AG04450 (cell line): ENCODE results near the gene NOG. TPM values are rescaled to one million over a fixed set of nuclear protein-coding genes. Genes with fewer than 3 reads are reported as not detected.

Source experiments
- CTCF ChIA-PET: fragments of 300-600, 350-600 bp; formaldehyde crosslinking; extraction: SDS; loops from one replicate; lab custom pipeline; 2022; ENCODE audit warnings: antibody characterized with exemption, inconsistent platforms; lab: Charles Lee
- POLR2A ChIA-PET: fragments of 350-600 bp; formaldehyde crosslinking; extraction: SDS; loops from one replicate; lab custom pipeline; 2021; ENCODE audit warnings: antibody characterized with exemption, inconsistent platforms; lab: Yijun Ruan, JAX
- DNase-seq: peaks from one replicate; pipeline ENCODE4 v3.0.0-alpha.2; 2011; ENCODE audit warnings: low read depth, low spot score
- H3K27ac ChIP-seq: one replicate; pipeline ENCODE4 v1.5.1; 2012; ENCODE audit warnings: low read depth, low read length, control low read depth
- H3K27me3 ChIP-seq: one replicate; pipeline ENCODE4 v1.6.0; 2012; ENCODE audit warnings: low read length; ENCODE audit not compliant: control insufficient read depth, insufficient read depth
- H3K4me3 ChIP-seq: 2 replicates; pipeline ENCODE4 v1.5.1; 2011; ENCODE audit warnings: mild to moderate bottlenecking, low read depth, low read length, control low read depth
- H3K9me3 ChIP-seq: 2 replicates; pipeline ENCODE4 v1.5.1; 2012; ENCODE audit warnings: low read length; ENCODE audit not compliant: control insufficient read depth, insufficient read depth
- polyA plus RNA-seq: library from polyadenylated mRNA; depleted of rRNA; stranded (reverse); fragments of >200 nt; gene quantifications from 2 replicates; pipeline ENCODE4 v1.2.3, GENCODE V29; 2011
- TF ChIP-seq, protein P1 (sequence below): IDR thresholded peaks from 2 replicates; pipeline ENCODE4 v1.5.1; 2011; ENCODE audit warnings: low read depth, low read length, control low read depth, inconsistent platforms

NOG gene
- polyA plus RNA-seq, 1 experiment = 0.64 TPM

DNA sequence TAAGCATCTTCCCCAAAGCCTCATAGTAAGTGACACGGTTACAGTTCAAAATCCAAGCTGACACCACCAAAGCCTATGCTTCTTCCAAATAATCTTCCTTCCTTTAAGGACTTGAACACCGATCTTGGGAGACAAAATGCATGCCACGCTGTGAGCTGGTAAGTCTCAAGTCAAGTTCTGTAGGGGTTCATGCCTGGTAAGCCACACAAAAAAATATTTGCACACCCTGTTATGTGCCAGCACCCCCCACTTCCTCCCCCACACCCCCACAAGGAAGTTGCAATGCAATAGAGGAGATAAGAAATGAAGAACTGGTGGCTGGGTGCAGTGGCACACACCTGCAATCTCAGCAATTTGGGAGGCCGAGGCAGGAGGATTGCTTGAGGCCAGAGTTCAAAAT lies 5.6 kb downstream of the NOG start:
- ChIA-PET CTCF (interaction anchor here (1.0 to 12.6 kb wide), 2 partner anchors 118 to 181 kb away, joined by 5 to 272 read pairs; no protein-coding TSS in a partner anchor), POLR2A (interaction anchor here (1.1 kb wide), 1 partner anchor 100 kb away, joined by 3 read pairs; no protein-coding TSS in a partner anchor)
- peaks cover 3% of the 10 kb centered on the region for H3K27me3 ChIP-seq
- no peaks in the 10 kb centered on the region; the same call in 1 of the 2 replicates for H3K9me3 ChIP-seq
- no peak for DNase-seq
- TF ChIP-seq, protein P1, sequence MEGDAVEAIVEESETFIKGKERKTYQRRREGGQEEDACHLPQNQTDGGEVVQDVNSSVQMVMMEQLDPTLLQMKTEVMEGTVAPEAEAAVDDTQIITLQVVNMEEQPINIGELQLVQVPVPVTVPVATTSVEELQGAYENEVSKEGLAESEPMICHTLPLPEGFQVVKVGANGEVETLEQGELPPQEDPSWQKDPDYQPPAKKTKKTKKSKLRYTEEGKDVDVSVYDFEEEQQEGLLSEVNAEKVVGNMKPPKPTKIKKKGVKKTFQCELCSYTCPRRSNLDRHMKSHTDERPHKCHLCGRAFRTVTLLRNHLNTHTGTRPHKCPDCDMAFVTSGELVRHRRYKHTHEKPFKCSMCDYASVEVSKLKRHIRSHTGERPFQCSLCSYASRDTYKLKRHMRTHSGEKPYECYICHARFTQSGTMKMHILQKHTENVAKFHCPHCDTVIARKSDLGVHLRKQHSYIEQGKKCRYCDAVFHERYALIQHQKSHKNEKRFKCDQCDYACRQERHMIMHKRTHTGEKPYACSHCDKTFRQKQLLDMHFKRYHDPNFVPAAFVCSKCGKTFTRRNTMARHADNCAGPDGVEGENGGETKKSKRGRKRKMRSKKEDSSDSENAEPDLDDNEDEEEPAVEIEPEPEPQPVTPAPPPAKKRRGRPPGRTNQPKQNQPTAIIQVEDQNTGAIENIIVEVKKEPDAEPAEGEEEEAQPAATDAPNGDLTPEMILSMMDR = no peak
- H3K4me3 ChIP-seq = no peak overlapping the region
- no peak overlapping the region for H3K27ac ChIP-seq

DNA sequence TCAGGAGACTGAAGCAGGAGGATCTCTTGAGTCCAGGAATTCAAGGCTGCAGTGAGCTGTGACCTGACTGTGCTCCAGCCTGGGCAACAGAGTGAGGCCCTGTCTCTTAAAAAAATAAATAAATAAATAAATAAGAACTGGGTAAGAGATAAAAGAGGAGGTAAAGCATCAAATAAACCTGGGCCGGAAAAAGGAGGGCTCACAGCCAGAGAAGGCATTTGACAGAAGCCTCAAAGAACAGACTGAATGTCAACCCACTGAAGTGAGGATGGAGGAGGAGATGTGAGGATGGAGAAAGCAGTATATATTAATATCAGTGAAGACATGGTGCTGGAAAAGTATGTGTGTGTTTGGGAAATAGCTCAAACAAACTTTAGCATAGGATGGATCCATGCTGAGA lies 6.1 kb downstream of the NOG start:
- no peak overlapping the region for H3K27ac ChIP-seq
- H3K27me3 ChIP-seq = peaks cover 3% of the 10 kb centered on the region
- ChIA-PET CTCF (interaction anchor here (0.5 to 12.6 kb wide), 3 partner anchors 117 to 617 kb away, joined by 3 to 272 read pairs (median 5); no protein-coding TSS in a partner anchor), POLR2A (interaction anchor here (0.5 to 1.1 kb wide), 2 partner anchors 100 to 314 kb away, joined by 3 read pairs; partner anchors contain the start of gene TRIM25)
- no peak overlapping the region for H3K4me3 ChIP-seq
- no peak for DNase-seq
- TF ChIP-seq, protein P1 = no peak
- H3K9me3 ChIP-seq = no peaks in the 10 kb centered on the region; the same call in 1 of the 2 replicates

DNA sequence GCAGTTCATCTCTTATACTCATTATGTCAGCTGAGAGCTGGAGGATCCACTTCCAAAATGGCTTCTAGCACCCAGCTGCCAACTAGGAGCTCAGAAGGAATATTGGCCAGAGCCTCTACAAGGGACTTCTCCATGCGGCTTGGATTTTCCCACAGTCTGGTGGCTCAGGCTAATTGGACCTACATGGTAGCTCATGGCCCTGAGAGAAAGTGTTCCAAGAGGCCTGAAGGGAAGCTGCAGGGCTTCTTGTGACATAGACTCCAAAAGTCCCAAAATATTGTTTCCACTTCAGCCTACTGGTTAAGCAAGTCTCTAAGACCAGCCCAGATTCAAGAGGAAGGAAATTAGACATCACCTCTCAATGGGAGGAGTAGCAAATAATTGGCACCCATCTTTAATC lies 6.8 kb downstream of the NOG start:
- H3K27ac ChIP-seq = no peak overlapping the region
- H3K27me3 ChIP-seq = peaks cover 7% of the 10 kb centered on the region
- ChIA-PET POLR2A (interaction anchor here (0.5 kb wide), 1 partner anchor 313 kb away, joined by 3 read pairs; the partner anchor contains the start of gene TRIM25), CTCF (interaction anchor here (0.5 to 12.6 kb wide), 2 partner anchors 117 to 618 kb away, joined by 3 to 272 read pairs; no protein-coding TSS in a partner anchor)
- DNase-seq = no peak
- no peaks in the 10 kb centered on the region; the same call in 1 of the 2 replicates for H3K9me3 ChIP-seq
- TF ChIP-seq, protein P1 = no peak
- H3K4me3 ChIP-seq = no peak overlapping the region

DNA sequence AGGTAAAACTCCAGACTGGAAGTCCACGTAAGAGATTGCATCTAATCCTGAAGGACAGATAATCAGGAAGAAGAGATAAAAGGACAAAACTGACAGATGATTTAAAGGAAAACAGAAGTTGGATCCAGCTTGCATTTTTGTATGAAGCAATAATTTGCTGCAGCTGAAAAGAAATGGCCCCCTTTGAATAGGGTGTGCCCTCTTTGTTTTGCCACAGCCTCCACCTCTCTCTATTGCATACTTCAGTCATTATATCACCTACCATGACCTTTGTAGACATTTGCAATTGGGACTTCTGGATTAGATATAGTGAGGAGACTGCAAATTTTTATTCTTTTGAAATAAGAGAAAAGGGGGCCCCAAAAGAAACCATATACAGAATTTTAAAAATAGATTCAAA lies 8.1 kb downstream of the NOG start:
- no peak for DNase-seq
- Histone ChIP-seq H3K9me3 (no peaks in the 10 kb centered on the region), H3K27me3 (peaks cover 6% of the 10 kb centered on the region), H3K27ac (no peak overlapping the region), H3K4me3 (no peak overlapping the region)
- CTCF ChIA-PET = interaction anchor here (3.4 kb wide), 1 partner anchor 114 kb away, joined by 15 read pairs; no protein-coding TSS in a partner anchor
- POLR2A ChIA-PET = no interaction called here
- TF ChIP-seq, protein P1 = no peak
